Measurements from ENCODE around the gene XXYLT1. TPM values are rescaled to one million over a fixed set of nuclear protein-coding genes. Genes with fewer than 3 reads are reported as not detected.

The XXYLT1 gene
- total RNA-seq, 1 donor from 2014 or later: 7.6 TPM

DNA sequence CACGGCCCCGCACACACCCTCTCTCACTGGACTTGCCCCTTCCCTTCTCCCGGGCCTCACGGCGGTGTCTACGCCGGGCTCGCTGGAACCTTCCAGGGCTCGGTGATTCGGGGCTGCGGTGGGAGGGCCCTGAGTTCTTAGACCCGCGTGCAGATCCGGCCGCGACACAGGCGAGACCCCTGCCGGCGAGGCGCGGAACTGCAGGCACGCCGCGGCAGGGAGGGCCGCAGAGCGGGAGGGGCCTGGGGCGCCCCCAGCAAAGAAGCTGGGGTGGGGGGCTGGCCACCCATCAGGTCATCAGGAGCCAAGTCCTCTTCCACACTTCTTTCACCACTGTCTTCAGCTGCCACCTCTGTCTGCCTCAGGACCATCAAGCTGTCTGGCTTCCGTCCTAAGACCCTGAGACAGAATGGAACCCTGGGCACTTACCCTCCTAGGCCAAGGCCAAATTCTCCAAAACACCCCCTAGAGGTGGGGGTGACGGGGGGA, 164.5 kb downstream of the XXYLT1 start:
- ChIA-PET POLR2A (interaction anchor here (0.9 to 4.5 kb wide), 6 partner anchors 154 to 435 kb away, joined by 3 to 30 read pairs (median 3); partner anchors contain the start of genes FAM43A, LSG1 and XXYLT1), CTCF (interaction anchor here (0.6 to 5.7 kb wide), 31 partner anchors 9 to 436 kb away, joined by 3 to 176 read pairs (median 3); partner anchors contain the start of genes FAM43A, LSG1 and XXYLT1)
- H3K9me3 Mint-ChIP-seq: no peaks in the 10 kb centered on the region
- intact Hi-C loops (cut with micrococcal nuclease): loop anchor here (1.0 to 10.0 kb wide), 7 partner anchors 22 to 434 kb away; partner anchors contain the start of gene LSG1
- peak overlapping the region; percentile 61 for H3K27ac Mint-ChIP-seq
- peaks cover 35% of the 10 kb centered on the region for H3K4me1 Mint-ChIP-seq
- peak overlapping the region; percentile 67 for H3K4me3 Mint-ChIP-seq
- DNase-seq (peak; percentile 86), ATAC-seq (ENCODE audit: low read depth) (peak; percentile 98)
- H3K27me3 Mint-ChIP-seq: no peaks in the 10 kb centered on the region
- no peaks in the 10 kb centered on the region for H3K36me3 Mint-ChIP-seq (ENCODE audit: low read depth)
- TF ChIP-seq, protein P1, sequence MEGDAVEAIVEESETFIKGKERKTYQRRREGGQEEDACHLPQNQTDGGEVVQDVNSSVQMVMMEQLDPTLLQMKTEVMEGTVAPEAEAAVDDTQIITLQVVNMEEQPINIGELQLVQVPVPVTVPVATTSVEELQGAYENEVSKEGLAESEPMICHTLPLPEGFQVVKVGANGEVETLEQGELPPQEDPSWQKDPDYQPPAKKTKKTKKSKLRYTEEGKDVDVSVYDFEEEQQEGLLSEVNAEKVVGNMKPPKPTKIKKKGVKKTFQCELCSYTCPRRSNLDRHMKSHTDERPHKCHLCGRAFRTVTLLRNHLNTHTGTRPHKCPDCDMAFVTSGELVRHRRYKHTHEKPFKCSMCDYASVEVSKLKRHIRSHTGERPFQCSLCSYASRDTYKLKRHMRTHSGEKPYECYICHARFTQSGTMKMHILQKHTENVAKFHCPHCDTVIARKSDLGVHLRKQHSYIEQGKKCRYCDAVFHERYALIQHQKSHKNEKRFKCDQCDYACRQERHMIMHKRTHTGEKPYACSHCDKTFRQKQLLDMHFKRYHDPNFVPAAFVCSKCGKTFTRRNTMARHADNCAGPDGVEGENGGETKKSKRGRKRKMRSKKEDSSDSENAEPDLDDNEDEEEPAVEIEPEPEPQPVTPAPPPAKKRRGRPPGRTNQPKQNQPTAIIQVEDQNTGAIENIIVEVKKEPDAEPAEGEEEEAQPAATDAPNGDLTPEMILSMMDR (IDR thresholded peaks at IDR 0.05): peak; percentile 94

DNA sequence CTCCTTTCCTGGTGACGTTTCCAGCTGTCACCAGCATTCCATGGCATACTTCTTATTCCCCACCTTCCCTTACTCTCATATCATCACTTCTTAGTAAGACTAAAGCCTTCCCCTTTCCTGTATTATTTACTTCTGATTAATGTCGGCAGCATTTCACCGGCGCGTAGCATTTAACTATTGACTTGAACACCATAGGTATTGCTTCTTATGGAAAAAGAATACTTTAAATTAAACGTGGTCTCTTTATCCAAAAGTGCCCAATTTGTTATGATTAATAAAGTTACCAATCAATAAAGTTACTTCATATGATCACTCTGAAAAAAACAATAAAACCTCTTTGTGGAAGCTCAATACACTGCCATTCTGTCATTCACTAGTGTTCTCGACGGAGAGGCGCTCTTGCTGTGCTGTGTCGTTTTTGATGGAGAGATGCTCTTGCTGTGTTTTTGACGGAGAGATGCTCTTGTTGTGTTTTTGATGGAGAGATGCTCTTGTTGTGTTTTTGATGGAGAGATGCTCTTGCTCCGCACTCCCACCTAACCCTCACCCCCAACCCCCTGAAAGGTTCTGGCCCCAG, 165.0 kb downstream of the XXYLT1 start:
- Mint-ChIP-seq H3K4me3 (peak overlapping the region; percentile 67), H3K36me3 (ENCODE audit: low read depth) (no peaks in the 10 kb centered on the region), H3K27ac (peak overlapping the region; percentile 47), H3K4me1 (peaks cover 40% of the 10 kb centered on the region), H3K9me3 (no peaks in the 10 kb centered on the region), H3K27me3 (no peaks in the 10 kb centered on the region)
- intact Hi-C loops (cut with micrococcal nuclease): loop anchor here (1.0 to 10.0 kb wide), 7 partner anchors 23 to 434 kb away; partner anchors contain the start of gene LSG1
- DNase-seq (no peak), ATAC-seq (ENCODE audit: low read depth) (no peak)
- TF ChIP-seq, protein P1 (IDR thresholded peaks at IDR 0.05): no peak
- ChIA-PET POLR2A (interaction anchor here (0.9 to 4.5 kb wide), 5 partner anchors 155 to 423 kb away, joined by 3 to 30 read pairs (median 3); partner anchors contain the start of genes FAM43A and XXYLT1), CTCF (interaction anchor here (0.9 to 5.7 kb wide), 11 partner anchors 12 to 435 kb away, joined by 3 to 176 read pairs (median 5); partner anchors contain the start of genes FAM43A and LSG1)

DNA sequence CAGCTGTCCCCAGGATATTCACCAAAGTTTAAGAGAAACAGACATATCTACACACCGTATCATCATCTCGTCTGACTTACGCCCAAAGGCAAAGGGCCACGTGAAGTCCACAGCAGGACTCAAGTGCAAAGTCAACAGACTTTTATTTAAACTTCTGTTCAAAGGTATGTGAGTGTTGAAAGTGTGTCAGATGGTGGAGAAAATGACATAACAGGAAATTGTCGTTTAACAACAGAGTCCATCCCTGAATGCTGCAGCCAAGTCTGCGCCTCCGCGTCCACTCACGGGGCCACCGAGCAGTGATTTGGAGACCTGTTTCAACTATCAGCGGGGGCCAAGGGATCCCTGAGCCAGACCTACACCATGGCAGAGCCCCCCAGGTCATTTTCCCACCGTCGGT, 165.6 kb downstream of the XXYLT1 start:
- POLR2A ChIA-PET: interaction anchor here (1.3 to 4.5 kb wide), 3 partner anchors 10 to 422 kb away, joined by 6 to 30 read pairs (median 15); partner anchors contain the start of gene FAM43A
- intact Hi-C loops (cut with micrococcal nuclease): loop anchor here (10.0 kb wide), 2 partner anchors 231 to 419 kb away; no protein-coding TSS in a partner anchor
- peaks cover 46% of the 10 kb centered on the region for H3K4me1 Mint-ChIP-seq

DNA sequence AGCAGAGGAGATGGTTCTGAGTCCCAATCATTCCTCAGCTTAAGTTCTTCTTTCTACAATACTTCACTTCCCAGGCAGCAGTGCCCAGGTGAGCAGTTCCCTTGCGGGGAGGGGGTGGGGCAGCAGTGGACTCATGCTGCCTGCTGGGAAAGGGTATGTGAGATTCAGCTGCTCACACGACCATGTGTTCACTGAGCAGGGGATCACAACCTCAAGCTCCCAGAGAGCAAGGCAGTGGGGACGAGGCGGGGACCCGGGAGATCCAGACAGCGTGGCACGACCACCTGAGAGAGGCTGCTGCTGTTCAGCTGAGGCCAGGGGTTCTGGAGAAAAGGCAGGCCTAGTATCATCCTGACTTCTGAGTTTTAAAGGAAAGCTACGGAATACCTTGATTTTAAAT, 166.6 kb downstream of the XXYLT1 start:
- ATAC-seq (ENCODE audit: low read depth) (no peak), DNase-seq (no peak)
- ChIA-PET CTCF (interaction anchor here (0.7 to 5.7 kb wide), 5 partner anchors 102 to 433 kb away, joined by 3 to 176 read pairs (median 3); partner anchors contain the start of gene FAM43A), POLR2A (interaction anchor here (0.6 to 4.5 kb wide), 5 partner anchors 9 to 422 kb away, joined by 3 to 30 read pairs (median 4); partner anchors contain the start of gene FAM43A)
- Mint-ChIP-seq H3K4me3 (no peak overlapping the region), H3K27ac (no peak overlapping the region), H3K4me1 (peaks cover 56% of the 10 kb centered on the region), H3K9me3 (no peaks in the 10 kb centered on the region), H3K27me3 (no peaks in the 10 kb centered on the region), H3K36me3 (ENCODE audit: low read depth) (no peaks in the 10 kb centered on the region)
- TF ChIP-seq, protein P1 (IDR thresholded peaks at IDR 0.05): no peak
- intact Hi-C loops (cut with micrococcal nuclease): loop anchor here (10.0 kb wide), 2 partner anchors 230 to 420 kb away; no protein-coding TSS in a partner anchor

More for the DNA sequence above, 165.6 kb downstream of the XXYLT1 start:
- H3K36me3 Mint-ChIP-seq (ENCODE audit: low read depth): no peaks in the 10 kb centered on the region
- no peaks in the 10 kb centered on the region for H3K9me3 Mint-ChIP-seq
- DNase-seq (no peak), ATAC-seq (ENCODE audit: low read depth) (no peak)
- TF ChIP-seq, protein P1 (IDR thresholded peaks at IDR 0.05): no peak
- H3K27me3 Mint-ChIP-seq: no peaks in the 10 kb centered on the region
- H3K4me3 Mint-ChIP-seq: no peak overlapping the region
- no peak overlapping the region for H3K27ac Mint-ChIP-seq
- CTCF ChIA-PET: interaction anchor here (0.7 to 5.7 kb wide), 9 partner anchors 11 to 434 kb away, joined by 3 to 176 read pairs (median 5); partner anchors contain the start of genes FAM43A and LSG1

Data from activated B cell treated with CpG ODN at 0.5 μM for 24 hours (primary cell).